GM12801 (cell line): Measurements from ENCODE around the gene SULT1A3.
"Not testable (repeated sequence)": the region's sequence is repeated elsewhere in the genome, so short reads cannot be mapped to it uniquely, and the experiment has no call there.

Experiments
- TF ChIP-seq, protein P1 (sequence below): IDR thresholded peaks from one replicate; pipeline ENCODE4 v1.5.1; 2011; ENCODE audit warnings: control low read depth; ENCODE audit not compliant: insufficient read length; ENCODE audit errors: extremely low read depth

The SULT1A3 gene

DNA sequence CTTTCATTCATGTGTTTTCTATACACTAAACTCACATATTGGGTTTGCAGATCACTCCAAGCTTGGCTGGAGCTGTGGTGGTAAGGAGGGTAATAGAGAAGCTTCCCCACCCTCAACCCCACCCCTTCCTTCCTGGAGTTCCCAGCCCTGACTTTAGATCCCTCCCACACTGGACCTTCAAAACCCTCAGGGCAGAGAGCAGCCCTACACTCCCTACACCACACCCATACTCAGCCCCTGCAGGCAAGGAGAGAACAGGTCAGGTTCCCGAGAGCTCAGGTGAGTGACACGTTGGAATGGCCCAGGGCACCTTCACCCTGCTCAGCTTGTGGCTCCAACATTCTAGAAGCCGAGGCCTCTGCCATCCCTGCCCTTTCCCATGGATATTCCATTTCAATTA lies at the start of gene SULT1A3:
Gene SULT1A3, plus strand, starts transcription at position 207 of the 400 bp plus-strand sequence. CDS start 1,474 bp downstream, outside the sequence.
- TF ChIP-seq, protein P1, sequence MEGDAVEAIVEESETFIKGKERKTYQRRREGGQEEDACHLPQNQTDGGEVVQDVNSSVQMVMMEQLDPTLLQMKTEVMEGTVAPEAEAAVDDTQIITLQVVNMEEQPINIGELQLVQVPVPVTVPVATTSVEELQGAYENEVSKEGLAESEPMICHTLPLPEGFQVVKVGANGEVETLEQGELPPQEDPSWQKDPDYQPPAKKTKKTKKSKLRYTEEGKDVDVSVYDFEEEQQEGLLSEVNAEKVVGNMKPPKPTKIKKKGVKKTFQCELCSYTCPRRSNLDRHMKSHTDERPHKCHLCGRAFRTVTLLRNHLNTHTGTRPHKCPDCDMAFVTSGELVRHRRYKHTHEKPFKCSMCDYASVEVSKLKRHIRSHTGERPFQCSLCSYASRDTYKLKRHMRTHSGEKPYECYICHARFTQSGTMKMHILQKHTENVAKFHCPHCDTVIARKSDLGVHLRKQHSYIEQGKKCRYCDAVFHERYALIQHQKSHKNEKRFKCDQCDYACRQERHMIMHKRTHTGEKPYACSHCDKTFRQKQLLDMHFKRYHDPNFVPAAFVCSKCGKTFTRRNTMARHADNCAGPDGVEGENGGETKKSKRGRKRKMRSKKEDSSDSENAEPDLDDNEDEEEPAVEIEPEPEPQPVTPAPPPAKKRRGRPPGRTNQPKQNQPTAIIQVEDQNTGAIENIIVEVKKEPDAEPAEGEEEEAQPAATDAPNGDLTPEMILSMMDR: not testable (repeated sequence)

DNA sequence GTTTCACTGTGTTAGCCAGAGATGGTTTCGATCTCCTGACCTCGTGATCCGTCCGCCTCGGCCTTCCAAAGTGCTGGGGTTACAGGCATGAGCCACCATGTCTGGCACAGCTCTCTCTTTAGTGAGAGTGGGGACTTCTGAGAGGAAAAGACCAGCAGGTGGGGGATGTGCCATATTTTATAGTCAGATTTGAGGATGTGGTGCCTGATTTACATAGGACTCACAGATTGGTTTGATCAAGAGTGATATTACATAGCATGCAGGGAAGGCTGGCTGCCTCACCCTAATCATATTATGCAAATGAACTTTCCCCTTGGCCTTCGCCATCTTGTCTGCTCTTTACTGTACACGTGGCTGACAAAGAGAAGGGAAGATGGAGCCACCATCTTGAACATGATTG lies 48.0 kb upstream of the SULT1A3 start:
- TF ChIP-seq, protein P1: no peak

DNA sequence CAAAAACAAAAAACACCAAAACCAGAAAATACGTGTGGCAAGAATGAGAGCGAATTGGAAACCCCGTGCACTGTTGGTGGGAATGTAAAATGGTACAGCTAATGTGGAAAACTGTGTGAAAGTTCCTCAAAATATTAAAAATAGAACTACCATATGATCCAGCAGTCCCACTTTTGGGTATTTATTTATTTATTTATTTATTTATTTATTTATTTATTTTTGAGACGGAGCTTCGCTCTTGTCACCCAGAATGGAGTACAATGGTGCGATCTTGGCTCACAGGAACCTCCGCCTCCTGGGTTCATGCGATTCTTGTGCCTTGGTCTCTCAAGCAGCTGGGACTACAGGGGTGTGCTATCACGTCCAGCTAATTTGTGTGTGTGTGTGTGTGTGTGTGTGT lies 46.5 kb upstream of the SULT1A3 start:
- TF ChIP-seq, protein P1: no peak

DNA sequence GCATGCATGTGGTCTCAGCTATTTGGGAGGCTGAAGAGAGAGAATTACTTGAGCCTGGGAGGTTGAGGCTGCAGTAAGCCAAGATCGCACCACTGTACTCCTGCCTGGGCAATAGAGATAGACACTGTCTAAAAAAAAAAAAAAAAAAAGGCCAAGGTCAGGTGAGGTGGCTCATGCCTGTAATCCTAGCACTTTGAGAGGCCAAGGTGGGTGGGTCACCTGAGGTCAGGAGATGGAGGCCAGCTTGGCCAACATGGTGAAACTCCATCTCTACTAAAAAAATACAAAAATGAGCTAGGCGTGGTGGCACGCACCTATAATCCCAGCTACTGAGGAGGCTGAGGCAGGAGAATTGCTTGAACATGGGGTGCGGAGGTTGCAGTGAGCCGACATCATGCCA lies 43.9 kb upstream of the SULT1A3 start:
- TF ChIP-seq, protein P1: no peak

DNA sequence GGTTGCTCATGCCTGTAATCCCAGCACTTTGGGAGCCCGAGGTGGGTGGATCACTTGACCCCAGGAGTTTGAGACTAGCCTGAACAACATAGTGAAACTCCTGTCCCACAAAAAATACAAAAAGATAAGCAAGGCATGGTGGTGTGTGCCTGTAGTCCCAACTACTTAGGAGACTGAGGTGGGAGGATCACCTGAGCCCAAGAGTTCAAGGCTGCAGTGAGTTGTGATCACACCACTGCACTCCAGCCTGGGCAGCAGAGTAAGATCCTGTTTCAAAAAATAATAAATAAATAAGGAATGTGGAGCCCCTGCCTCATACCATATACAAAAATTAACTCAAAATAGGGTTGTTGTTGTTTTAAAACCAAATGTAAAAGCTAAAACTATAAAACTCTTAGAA lies 41.8 kb upstream of the SULT1A3 start:
- TF ChIP-seq, protein P1: no peak

DNA sequence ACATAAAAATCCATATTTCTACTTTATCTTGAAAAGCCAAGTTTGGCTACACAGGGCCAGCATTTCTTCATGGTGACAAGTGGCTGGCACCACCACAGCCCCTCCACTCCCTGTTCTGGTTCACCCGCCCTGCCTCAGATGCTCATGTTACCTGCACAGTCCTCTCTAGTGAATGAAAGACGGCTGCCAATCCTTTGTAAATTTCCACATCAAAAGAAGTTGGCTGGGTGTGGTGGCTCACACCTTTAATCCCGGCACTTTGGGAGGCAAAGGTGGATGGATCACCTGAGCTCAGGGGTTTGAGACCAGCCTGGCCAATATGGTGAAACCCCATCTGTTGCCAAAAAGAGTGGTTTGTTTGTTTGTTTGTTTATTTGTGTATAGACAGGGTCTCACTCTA lies 35.5 kb upstream of the SULT1A3 start:
- TF ChIP-seq, protein P1: no peak

DNA sequence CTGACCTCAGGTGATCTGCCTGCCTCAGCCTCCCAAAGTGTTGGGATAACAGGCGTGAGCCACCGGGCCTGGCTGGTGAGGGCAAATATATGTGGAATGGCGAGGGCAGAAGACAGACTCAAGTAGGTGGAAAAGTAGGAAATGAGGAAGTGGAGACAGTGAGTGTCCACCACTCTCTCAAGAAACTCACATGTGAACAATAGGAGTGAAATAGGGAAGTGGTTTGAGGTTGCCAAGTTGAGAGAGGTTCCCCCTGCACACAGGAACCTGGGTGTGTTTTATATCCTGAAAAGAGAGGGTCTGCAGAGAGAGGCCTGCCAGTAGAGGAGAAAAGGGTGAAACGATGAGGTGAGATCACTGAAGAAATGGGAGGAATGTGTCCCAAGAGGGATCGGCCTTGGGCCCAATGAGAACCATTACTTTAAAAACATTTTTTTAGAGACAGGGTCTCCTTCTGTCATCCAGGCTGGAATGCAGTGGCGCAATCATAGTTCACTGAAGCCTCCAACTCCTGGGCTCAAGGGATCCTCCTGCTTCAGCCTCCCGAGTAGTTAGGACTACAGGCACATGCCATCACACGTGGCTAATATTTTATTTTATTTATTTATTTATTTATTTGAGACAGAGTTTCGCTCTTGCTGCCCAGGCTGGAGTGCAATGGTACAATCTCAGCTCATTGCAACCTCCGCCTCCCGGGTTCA lies 32.7 kb upstream of the SULT1A3 start:
- TF ChIP-seq, protein P1: no peak
